ENCODE data around the gene PARD3.
"Not testable (repeated sequence)": the region's sequence is repeated elsewhere in the genome, so short reads cannot be mapped to it uniquely, and the experiment has no call there.

Gene PARD3

DNA sequence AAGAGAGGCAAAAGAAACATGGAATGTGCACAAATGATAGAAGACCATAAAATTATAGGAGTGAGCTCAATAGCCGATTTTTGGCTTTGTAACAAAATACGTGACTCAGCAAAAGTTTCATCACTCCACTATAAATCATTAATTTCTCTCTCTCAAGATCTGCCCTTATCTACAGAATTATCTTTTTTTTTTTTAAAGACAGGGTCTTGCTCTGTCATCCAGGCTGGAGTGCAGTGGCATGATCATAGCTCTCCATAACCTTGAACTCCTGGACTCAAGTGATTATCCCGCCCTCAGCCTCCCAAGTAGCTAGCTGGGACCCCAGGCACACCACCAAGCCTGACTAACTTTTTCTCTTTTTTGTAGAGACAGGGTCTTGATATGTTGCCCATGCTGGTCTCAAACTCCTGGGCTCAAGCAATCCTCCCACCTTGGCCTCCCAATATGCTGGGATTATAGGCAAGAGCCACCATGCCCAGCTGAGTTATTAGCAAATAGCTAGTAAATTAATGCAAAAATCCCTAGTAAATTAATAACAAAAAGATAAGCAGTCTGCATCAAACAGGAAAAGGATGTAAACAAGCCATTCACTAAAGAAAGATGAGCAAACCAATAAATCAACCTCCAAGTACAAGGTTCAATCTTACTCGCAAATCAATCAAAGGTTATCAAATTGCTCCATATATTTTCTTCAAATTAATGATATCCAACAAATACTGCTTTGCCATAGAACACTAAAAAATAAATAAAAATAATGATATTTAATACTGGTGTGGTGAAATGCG, 450.7 kb downstream of the PARD3 start:
- DNase-seq, result no peak

DNA sequence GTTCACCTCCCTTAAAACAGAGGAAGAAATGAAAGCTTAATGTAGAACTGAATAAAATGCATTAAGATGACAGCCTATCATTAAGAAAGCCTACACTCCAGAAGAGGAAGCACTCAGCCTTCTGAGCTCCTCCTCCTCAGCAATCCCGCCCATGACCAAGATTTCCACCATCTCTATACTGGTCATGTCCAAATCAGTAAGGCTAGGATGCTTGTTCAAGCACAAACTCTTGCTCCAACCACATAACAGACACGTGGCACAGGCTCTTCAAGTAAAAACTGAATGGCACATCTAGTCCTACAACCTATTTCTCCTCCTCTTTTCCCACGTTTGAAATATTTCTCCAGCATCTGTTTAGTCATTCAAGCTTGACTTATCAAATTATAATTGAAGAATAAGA, 454.1 kb downstream of the PARD3 start:
- DNase-seq, result no peak

- no peak for DNase-seq
Observed at GRCh38 chr10:34359435-34359813, 455.7 kb downstream of the PARD3 start.

DNA sequence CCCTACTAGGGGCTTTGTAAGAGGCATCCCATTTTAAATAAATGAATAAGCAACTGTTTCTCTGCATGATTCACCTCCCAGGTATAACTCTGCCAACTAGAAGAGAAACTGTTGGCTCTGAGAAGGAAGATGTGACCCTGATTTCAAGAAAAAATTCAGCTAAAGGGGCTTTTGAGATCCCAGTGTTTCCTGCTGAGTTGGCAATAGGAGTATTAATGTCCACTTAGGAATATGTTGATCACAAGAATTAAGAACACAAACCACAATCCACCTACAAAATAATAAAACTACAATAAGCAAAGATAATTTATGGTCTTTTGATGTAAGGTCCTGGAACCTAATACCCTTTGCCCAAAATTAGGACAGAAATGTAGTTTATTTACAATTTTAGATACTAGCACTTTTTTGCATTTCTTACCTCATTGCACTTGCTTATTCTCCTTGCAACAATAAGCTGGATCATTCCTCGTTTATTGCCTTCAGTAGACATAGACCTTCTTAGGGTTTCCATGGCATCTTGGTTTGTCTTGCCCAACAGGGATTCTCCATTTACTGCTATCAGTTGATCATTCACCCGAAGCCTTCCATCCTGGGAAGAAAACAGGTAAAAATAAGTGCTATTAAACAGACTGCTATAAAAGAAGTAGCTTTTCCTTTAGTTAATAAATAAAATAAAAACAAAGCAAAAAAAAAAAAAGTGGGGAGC, 456.2 kb downstream of the PARD3 start:
- DNase-seq, result no peak

- DNase-seq, result no peak
Observed at GRCh38 chr10:34356463-34356862, 458.6 kb downstream of the PARD3 start.

DNA sequence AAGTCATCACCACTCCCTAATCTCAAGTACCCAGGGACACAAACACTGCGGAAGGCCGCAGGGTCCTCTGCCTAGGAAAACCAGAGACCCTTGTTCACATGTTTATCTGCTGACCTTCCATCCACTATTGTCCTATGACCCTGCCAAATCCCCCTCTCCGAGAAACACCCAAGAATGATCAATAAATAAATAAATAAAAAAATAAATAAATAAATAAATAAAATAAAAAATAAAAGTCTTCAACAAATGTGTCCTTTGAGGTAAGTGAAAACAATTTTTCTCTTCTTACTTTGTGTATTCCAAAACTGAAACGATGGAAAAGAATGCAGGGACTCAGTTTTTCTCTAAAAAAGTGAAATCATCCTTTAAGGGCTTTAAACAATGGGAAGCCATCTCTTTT, 461.6 kb downstream of the PARD3 start:
- not testable (repeated sequence) for DNase-seq

DNA sequence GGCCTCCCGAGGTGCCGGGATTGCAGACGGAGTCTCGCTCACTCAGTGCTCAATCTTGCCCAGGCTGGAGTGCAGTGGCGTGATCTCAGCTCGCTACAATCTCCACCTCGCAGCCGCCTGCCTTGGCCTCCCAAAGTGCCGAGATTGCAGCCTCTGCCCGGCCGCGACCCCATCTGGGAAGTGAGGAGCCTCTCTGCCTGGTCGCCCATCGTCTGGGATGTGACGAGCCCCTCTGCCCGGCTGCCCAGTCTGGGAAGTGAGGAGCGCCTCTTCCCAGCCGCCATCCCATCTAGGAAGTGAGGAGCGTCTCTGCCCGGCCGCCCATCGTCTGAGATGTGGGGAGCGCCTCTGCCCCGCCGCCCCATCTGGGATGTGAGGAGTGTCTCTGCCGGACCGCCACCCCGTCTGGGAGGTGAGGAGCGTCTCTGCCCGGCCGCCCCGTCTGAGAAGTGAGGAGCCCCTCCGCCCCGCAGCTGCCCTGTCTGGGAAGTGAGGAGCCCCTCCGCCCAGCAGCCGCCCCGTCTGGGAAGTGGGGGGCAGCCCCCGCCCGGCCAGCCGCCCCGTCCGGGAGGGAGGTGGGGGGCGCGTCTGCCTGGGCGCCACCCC, 462.4 kb downstream of the PARD3 start:
- not testable (repeated sequence) for DNase-seq

GRCh38 chr10:34351161-34351560, 463.9 kb downstream of the PARD3 start:
- no peak for DNase-seq

DNA sequence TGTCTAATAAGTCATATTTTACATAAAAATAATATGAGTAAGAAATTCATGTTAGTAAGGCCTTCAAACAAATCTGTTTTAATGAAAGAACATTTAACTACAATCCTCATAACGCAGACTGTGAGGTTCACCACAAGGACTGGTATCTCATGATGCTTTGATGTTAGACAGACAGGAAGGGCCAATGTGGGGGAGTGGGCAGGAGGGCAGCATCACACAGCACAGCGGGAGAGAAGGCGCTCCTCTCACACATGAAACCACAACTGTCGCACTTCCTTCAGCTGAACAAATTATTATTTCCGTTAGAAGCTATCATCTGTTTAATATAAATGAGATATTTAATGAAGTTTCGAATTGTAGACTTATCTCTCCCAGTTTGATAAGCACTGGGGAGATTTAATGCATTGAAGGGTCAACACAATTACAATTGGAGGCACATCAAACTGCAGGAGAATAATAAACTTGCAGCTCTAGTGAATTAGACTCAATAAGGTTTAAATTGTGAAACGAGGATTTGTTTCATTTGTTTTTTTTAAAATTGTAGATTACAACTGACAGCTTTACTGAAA, 466.1 kb downstream of the PARD3 start:
- no peak for DNase-seq

DNA sequence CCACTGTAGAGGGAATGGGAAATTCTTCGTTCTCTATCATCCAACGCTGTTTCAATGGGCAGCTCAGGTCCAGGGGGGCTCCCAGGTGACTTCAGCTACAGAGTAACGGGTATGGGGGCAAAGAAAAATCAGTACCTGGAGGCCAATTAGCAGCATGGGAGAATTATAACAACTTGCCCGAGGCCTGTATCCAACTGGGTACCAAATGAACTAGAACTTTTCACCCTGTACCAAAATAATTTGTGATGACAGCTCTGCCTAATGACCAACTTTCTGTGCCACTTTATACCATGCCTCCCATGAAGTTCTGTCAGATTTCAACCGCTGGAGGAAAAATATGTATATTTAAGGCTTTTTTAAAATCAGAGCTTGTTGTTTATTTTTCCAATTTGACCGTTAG, 467.1 kb downstream of the PARD3 start:
- DNase-seq, result no peak

GRCh38 chr10:34347131-34347530, 468.0 kb downstream of the PARD3 start:
- no peak for DNase-seq

- DNase-seq, result no peak
Observed at GRCh38 chr10:34346516-34347100, 468.5 kb downstream of the PARD3 start.

GRCh38 chr10:34345383-34345782, 469.7 kb downstream of the PARD3 start:
- DNase-seq, result no peak

DNA sequence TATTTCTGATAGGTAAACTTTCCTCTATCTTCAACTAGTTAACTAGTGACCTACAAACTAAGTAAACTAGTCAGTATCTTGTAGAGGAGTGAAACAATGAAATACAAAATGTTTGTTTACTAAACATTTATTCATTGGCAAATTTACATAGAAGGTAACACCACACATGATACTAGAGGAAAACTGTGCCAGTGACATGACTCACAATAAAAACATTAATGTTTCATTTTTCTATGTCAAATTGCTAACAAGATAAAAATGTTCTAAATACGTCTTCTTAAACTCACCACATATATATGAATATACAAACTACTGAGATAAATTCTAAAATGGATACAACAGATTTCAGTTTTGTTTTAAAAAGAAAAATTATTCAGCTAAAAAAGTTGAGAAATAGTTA, 471.3 kb downstream of the PARD3 start:
- no peak for DNase-seq

DNA sequence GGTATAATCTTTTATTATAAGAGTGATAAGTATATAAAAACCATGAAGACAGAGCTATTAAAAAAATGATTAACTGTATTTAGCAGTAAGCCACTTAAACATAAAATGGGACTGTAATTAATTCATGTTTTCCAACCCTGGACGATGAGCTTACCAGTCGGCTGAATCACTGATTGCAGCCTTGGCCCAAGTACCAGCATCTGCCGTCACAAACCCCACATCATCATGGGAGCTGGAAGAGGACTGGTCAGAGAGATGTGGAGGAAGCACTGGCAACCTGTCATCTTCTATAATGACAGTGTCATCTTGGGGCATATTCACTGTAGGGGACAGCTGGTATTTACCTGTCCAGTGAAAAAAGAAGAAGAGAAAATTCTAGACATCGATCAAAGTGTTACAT, 473.6 kb downstream of the PARD3 start:
- DNase-seq, result no peak

- no peak for DNase-seq
Observed at GRCh38 chr10:34340934-34341333, 474.2 kb downstream of the PARD3 start.

DNA sequence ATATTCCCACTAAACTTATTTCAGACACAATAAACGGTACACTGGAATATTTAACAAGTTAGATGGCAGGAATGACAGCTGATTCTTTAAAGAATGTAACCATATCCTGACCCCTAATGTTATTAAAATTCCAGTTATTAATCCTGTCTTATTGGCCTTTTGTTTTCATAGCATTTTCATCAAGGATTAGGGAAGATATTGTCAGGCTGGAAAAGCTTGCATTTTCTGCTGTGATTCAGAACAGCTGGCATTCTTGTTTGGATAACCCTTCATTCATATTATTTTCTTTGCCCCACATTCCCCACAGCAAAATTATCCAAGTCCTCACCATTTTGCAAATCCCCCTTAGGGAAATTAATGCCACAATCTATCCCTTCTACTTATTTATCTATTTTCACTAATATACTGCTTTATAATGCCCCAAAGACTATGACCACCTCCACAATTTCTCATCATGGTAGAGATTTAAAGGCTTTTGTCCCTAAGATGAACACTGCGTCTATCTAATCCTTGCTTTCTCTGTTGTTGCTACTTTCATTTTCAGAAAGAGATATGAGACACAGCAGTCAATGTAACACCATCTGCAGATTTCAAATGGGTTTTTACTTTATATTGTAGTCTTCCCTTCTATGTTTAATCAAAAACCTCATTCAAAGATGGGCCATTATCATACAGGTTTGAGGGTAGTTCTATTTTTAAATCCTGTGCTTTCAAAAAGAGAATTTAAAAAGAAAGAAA, 475.1 kb downstream of the PARD3 start:
- no peak for DNase-seq

GRCh38 chr10:34337917-34338316, 477.2 kb downstream of the PARD3 start:
- DNase-seq, result no peak

DNA sequence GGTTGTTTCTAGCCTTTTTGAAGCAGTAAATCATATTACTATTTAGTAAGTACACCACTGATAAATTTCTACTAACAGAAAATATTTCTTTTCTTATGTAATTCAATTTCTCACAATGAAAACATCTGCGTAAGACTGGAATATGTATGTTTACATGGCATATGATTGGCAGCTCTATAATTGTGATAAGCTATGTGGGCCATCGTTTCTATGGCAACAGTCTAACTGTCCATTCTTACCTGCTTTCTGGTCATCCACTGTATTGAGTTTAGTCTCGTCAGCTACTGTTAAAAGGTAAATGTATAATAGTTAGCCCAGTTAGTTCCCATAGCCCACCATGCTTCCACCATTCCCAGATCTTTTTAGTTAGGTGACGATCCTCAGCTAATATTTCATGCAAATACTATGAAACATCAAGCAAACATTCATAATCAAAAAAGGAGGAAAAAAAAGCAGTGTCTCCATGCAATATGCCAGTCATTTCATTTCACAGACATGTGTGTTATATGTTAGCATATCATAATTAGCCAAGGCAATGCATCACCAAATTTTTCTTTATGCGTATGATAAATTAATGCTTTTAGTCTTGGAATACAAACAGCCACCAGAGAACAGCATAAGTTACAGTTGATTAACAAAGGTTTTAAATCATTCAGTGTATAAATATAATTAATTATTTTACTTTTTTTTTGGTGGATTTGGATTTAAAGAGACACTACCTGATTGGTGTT, 479.0 kb downstream of the PARD3 start:
- no peak for DNase-seq

DNA sequence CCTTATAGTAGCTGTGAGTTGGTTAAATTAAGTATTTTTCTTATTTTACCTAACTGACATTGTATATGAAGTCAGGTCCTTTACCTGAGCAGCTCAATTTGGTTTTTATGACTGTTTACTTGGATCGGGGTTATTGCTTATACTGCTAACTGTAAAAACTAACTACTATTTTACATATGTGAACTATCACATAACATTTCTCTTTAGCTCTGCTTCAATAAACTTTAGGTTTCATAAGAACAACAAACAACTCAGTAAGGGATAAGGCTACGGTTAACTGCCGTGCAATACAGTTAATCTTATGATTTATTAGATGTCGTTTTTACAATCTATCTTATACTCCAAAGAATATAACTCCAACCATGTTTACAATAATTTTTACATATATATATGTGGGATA, 480.2 kb downstream of the PARD3 start:
- no peak for DNase-seq

GRCh38 chr10:34333513-34333912, 481.6 kb downstream of the PARD3 start:
- no peak for DNase-seq

DNA sequence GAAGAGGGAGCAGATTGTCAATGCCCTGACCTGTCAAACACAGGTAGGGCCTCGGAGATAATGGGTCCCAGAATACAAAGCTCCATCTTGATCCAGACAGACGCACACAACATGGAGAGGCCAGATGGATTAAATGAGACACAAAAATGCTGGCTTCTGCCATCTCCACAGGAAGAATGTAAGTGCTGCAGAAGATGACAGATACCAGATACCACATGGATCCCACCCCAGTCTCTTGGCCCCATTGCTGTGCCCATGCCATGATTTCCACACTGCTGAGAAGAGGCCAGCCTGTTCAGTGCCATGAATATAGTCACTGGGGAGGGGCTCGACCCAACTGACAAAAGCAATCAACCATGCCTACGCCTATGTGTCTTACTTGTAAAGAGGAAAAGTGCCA, 487.9 kb downstream of the PARD3 start:
- no peak for DNase-seq

Data from right hindlimb (tissue), 1 donor.